ENCODE measurements around the gene CYB561D1. TPM values are rescaled to one million over a fixed set of nuclear protein-coding genes. Genes with fewer than 3 reads are reported as not detected.

CYB561D1 gene
- total and polyA plus RNA-seq, 2 of the 8 experiments (the other 6 are each of a cell fraction or from before 2014, with no cell fraction given): 3.6 to 3.8 TPM

GRCh38 chr1:109498161-109498801 lies 4.4 kb downstream of the CYB561D1 start (continued):
- TF ChIP-seq NRF1 (IDR thresholded peaks at IDR 0.05; ENCODE audit: low read depth, low read length) (no peak), SP1 (IDR thresholded peaks at IDR 0.05; ENCODE audit: low read depth, low read length) (no peak), RXRA (IDR thresholded peaks at IDR 0.05; ENCODE audit: insufficient read depth, low read depth, low read length) (no peak), CBX5 (IDR thresholded peaks at IDR 0.05; ENCODE audit: low read depth, low read length) (no peak), SP2 (IDR thresholded peaks at IDR 0.05; ENCODE audit: low read length) (no peak), RFX5 (IDR thresholded peaks at IDR 0.05; ENCODE audit: borderline replicate concordance, low read depth, low read length) (no peak), EP300 (IDR thresholded peaks at IDR 0.05; ENCODE audit: borderline replicate concordance in 1 of 2, low read depth in 2 of 2, low read length in 2 of 2) (no peak), KDM4A (IDR thresholded peaks at IDR 0.05; ENCODE audit: low read depth, low read length, severe bottlenecking) (no peak), KDM1A (IDR thresholded peaks at IDR 0.05; ENCODE audit: borderline replicate concordance, low read length) (no peak), SIX5 (IDR thresholded peaks at IDR 0.05; ENCODE audit: low read depth, low read length) (no peak), SP4 (IDR thresholded peaks at IDR 0.05; ENCODE audit: low read length) (no peak), CHD7 (IDR thresholded peaks at IDR 0.05; ENCODE audit: insufficient replicate concordance, low read length) (no peak)

Data from H1 (cell line).